H1 (cell line): ENCODE results near the gene ABI2. TPM values are rescaled to one million over a fixed set of nuclear protein-coding genes. Genes with fewer than 3 reads are reported as not detected.
"Not testable (repeated sequence)": the region's sequence is repeated elsewhere in the genome, so short reads cannot be mapped to it uniquely, and the experiment has no call there.

Experiments used
- CTCF ChIA-PET: fragments of 300-600 bp; sonication (Branson Sonifier 250); formaldehyde crosslinking; loops from one replicate; lab custom pipeline; 2021; ENCODE audit not compliant: partially characterized antibody; lab: Charles Lee
- POLR2A ChIA-PET: fragments of 300-600 bp; sonication (Branson Sonifier 250); formaldehyde crosslinking; loops from one replicate; lab custom pipeline; 2021; ENCODE audit warnings: inconsistent platforms; ENCODE audit not compliant: partially characterized antibody; lab: Charles Lee
- DNase-seq, 2 experiments: peaks; one replicate each; pipeline versions ENCODE4 v3.0.0 to v3.0.0-alpha.2; 2010 to 2022; ENCODE audit warnings: low spot score in 2 of 2, low read depth in 1 of 2, mixed read lengths in 1 of 2
- FAIRE-seq: peaks from 2 replicates; lab custom pipeline; 2011; peaks lifted over from hg19 to GRCh38; lab: Jason Lieb, UNC
- H2AFZ ChIP-seq: 2 replicates; pipeline ENCODE4 v1.8.1; 2012; ENCODE audit warnings: low read length, inconsistent platforms
- H2AK5ac ChIP-seq: 2 replicates; pipeline ENCODE4 v1.6.1; 2013; ENCODE audit warnings: low read depth, low read length
- H2BK120ac ChIP-seq: replicated peaks from 2 replicates; pipeline ENCODE3; 2013; ENCODE audit warnings: low read depth, low read length, inconsistent platforms
- H2BK12ac ChIP-seq: 2 replicates; pipeline ENCODE4 v1.6.1; 2013; ENCODE audit warnings: low read depth, low read length
- H2BK15ac ChIP-seq: 2 replicates; pipeline ENCODE4 v1.6.1; 2013; ENCODE audit warnings: low read length
- H2BK20ac ChIP-seq: 2 replicates; pipeline ENCODE4 v1.6.1; 2013; ENCODE audit warnings: low read length
- H2BK5ac ChIP-seq: 2 replicates; pipeline ENCODE4 v1.6.1; 2013; ENCODE audit warnings: low read depth, low read length
- H3K14ac ChIP-seq: 2 replicates; pipeline ENCODE4 v1.6.1; 2013; ENCODE audit warnings: inconsistent platforms; ENCODE audit not compliant: insufficient read length
- H3K18ac ChIP-seq: 2 replicates; pipeline ENCODE4 v1.6.1; 2013; ENCODE audit warnings: low read length; ENCODE audit errors: extremely low read depth
- H3K23ac ChIP-seq: 2 replicates; pipeline ENCODE4 v1.6.1; 2013; ENCODE audit warnings: inconsistent platforms; ENCODE audit not compliant: insufficient read length
- H3K23me2 ChIP-seq: 2 replicates; pipeline ENCODE4 v1.6.1; 2013; ENCODE audit warnings: low read depth, low read length
- H3K27ac ChIP-seq: 2 replicates; pipeline ENCODE4 v1.6.1; 2011; ENCODE audit warnings: low read depth, low read length, inconsistent platforms
- H3K27me3 ChIP-seq, 4 experiments: replicated peaks in 1 of 4; 1 replicate in 1 of 4; 2 replicates in 3 of 4; pipeline versions ENCODE4 v1.6.1 to v1.8.1; 2011 to 2013; ENCODE audit warnings: low read length in 3 of 4, mild to moderate bottlenecking in 3 of 4, inconsistent platforms in 2 of 4, mixed read lengths in 2 of 4, moderate library complexity in 1 of 4; ENCODE audit not compliant: control insufficient read depth in 3 of 4, insufficient read depth in 3 of 4; ENCODE audit errors: extremely low read depth in 1 of 4
- H3K36me3 ChIP-seq, 4 experiments: 2 replicates each; pipeline versions ENCODE4 v1.6.1 to v1.8.1; 2011 to 2013; ENCODE audit warnings: mild to moderate bottlenecking in 4 of 4, low read length in 3 of 4, moderate library complexity in 2 of 4, control low read depth in 1 of 4, inconsistent platforms in 1 of 4; ENCODE audit not compliant: insufficient read depth in 4 of 4, control insufficient read depth in 2 of 4
- H3K4ac ChIP-seq: replicated peaks from 2 replicates; pipeline ENCODE3; 2013; ENCODE audit warnings: low read length, low read depth, mixed read lengths, inconsistent platforms; ENCODE audit not compliant: insufficient read length
- H3K4me1 ChIP-seq, 4 experiments: replicated peaks in 1 of 4; 1 replicate in 1 of 4; 2 replicates in 3 of 4; pipeline versions ENCODE4 v1.6.1 to v1.8.1; 2011 to 2013; ENCODE audit warnings: low read length in 3 of 4, inconsistent platforms in 2 of 4, mixed read lengths in 1 of 4; ENCODE audit not compliant: insufficient read depth in 4 of 4, control insufficient read depth in 3 of 4
- H3K4me2 ChIP-seq, 2 experiments: 2 replicates each; pipeline versions ENCODE4 v1.6.1 to v1.8.1; 2011 to 2013; ENCODE audit warnings: low read depth in 2 of 2, low read length in 2 of 2, control low read depth in 1 of 2, inconsistent platforms in 1 of 2, mild to moderate bottlenecking in 1 of 2; ENCODE audit not compliant: insufficient read depth in 1 of 2
- H3K4me3 ChIP-seq, 4 experiments: fragments of 200-600, 300-600 bp in 1 of 4; sonication (generic), shearing (Covaris generic), sonication (Bioruptor Twin) in 1 of 4; 2 replicates each; pipeline versions ENCODE4 v1.5.1 to v1.8.1; 2011 to 2016; ENCODE audit warnings: low read length in 4 of 4, low read depth in 3 of 4, control low read depth in 2 of 4, inconsistent platforms in 2 of 4, mild to moderate bottlenecking in 2 of 4, mixed read lengths in 1 of 4, moderate library complexity in 1 of 4; ENCODE audit not compliant: insufficient read depth in 2 of 4; ENCODE audit errors: extremely low read depth in 1 of 4
- H3K56ac ChIP-seq: replicated peaks from 2 replicates; pipeline ENCODE3; 2013; ENCODE audit warnings: low read depth, mild to moderate bottlenecking, mixed read lengths, low read length, inconsistent platforms; ENCODE audit not compliant: insufficient read length
- H3K79me1 ChIP-seq: 2 replicates; pipeline ENCODE4 v1.6.1; 2013; ENCODE audit warnings: low read depth, low read length, control low read depth
- H3K79me2 ChIP-seq, 2 experiments: 2 replicates each; pipeline versions ENCODE4 v1.6.1 to v1.8.1; 2012 to 2013; ENCODE audit warnings: low read length in 2 of 2, mild to moderate bottlenecking in 2 of 2, inconsistent platforms in 1 of 2; ENCODE audit not compliant: insufficient read depth in 2 of 2, control insufficient read depth in 1 of 2
- H3K9ac ChIP-seq, 4 experiments: replicated peaks in 1 of 4; 1 replicate in 1 of 4; 2 replicates in 3 of 4; pipeline versions ENCODE4 v1.6.1 to v1.8.1; 2011 to 2013; ENCODE audit warnings: low read depth in 3 of 4, low read length in 3 of 4, control low read depth in 2 of 4, mild to moderate bottlenecking in 2 of 4, moderate library complexity in 2 of 4, inconsistent platforms in 1 of 4; ENCODE audit errors: extremely low read depth in 1 of 4
- H3K9me3 ChIP-seq, 2 experiments: 2 replicates each; pipeline versions ENCODE4 v1.6.1 to v1.8.1; 2012 to 2013; ENCODE audit warnings: mild to moderate bottlenecking in 2 of 2, moderate library complexity in 2 of 2, control low read depth in 1 of 2, inconsistent platforms in 1 of 2, low read depth in 1 of 2, low read length in 1 of 2, mixed read lengths in 1 of 2; ENCODE audit not compliant: insufficient read depth in 2 of 2
- H4K20me1 ChIP-seq, 2 experiments: replicated peaks in 1 of 2; 2 replicates each; pipeline versions ENCODE3 to v1.8.1; 2011 to 2013; ENCODE audit warnings: inconsistent platforms in 2 of 2, low read length in 2 of 2, mild to moderate bottlenecking in 1 of 2; ENCODE audit not compliant: insufficient read depth in 2 of 2, control insufficient read depth in 1 of 2
- H4K5ac ChIP-seq: 2 replicates; pipeline ENCODE4 v1.6.1; 2013; ENCODE audit warnings: low read length, low read depth, mixed read lengths, inconsistent platforms; ENCODE audit not compliant: insufficient read length
- H4K8ac ChIP-seq: 2 replicates; pipeline ENCODE4 v1.8.0; 2013; ENCODE audit warnings: mild to moderate bottlenecking, moderate library complexity, low read length, inconsistent platforms; ENCODE audit not compliant: insufficient read depth; ENCODE audit errors: extremely low read depth
- H4K91ac ChIP-seq: replicated peaks from 2 replicates; pipeline ENCODE3; 2013; ENCODE audit warnings: low read length, mixed read lengths, inconsistent platforms; ENCODE audit not compliant: insufficient read length
- WGBS, 2 experiments: shearing (Covaris generic) in 1 of 2; methylation state at CpG; one replicate each; pipeline versions ENCODE4 v1.1.6 to v1.1.7; 2013 to 2015; ENCODE audit warnings: low lambda C conversion rate in 2 of 2, mixed read lengths in 2 of 2, inconsistent platforms in 1 of 2, low coverage in 1 of 2, missing lambda C conversion rate in 1 of 2; ENCODE audit not compliant: insufficient replicate concordance in 2 of 2, insufficient coverage in 1 of 2, insufficient read length in 1 of 2; ENCODE audit errors: extremely low coverage in 1 of 2, missing lambda C conversion rate in 1 of 2; 5-methylcytosine and 5-hydroxymethylcytosine counted together
- polyA plus RNA-seq, 7 experiments: library from polyadenylated mRNA; depleted of rRNA in 3 of 7; stranded (reverse) in 5 of 7; unstranded in 2 of 7; fragments of >200 nt in 5 of 7; fragments of 200-250 nt in 2 of 7; gene quantifications; 1 replicate in 5 of 7; 2 replicates in 1 of 7; 4 replicates in 1 of 7; pipeline versions ENCODE4 v1.2.1 to v1.2.3, GENCODE V29; 2011 to 2013; ENCODE audit warnings: missing spikeins in 2 of 7, mixed read lengths in 2 of 7
- total RNA-seq: library from RNA; stranded (reverse); fragmentation: NEBNext Ultra II Directional; extraction: Animal tissue kit (Norgen Biotek cat#: 25700); gene quantifications from 2 replicates; pipeline ENCODE4 v1.2.1, GENCODE V29; 2021

The ABI2 gene
- total and polyA plus RNA-seq, 2 of the 8 experiments (the other 6 are each of a cell fraction or from before 2014, with no cell fraction given), result 62.3 to 118 TPM

- H2BK20ac ChIP-seq, FAIRE-seq, H2AK5ac ChIP-seq, POLR2A ChIA-PET, H3K27ac ChIP-seq, CTCF ChIA-PET, H3K79me1 ChIP-seq, H3K27me3 ChIP-seq, H2BK120ac ChIP-seq, H3K4ac ChIP-seq, H4K91ac ChIP-seq, H3K4me1 ChIP-seq, H3K14ac ChIP-seq, H3K9me3 ChIP-seq, H4K5ac ChIP-seq, H3K23ac ChIP-seq, H3K4me2 ChIP-seq, H3K56ac ChIP-seq, H3K9ac ChIP-seq, H2BK15ac ChIP-seq, H3K23me2 ChIP-seq, H2BK12ac ChIP-seq, H3K18ac ChIP-seq, H4K20me1 ChIP-seq, DNase-seq, H2AFZ ChIP-seq, H3K4me3 ChIP-seq, H2BK5ac ChIP-seq, H4K8ac ChIP-seq: not testable (repeated sequence)
- Histone ChIP-seq H3K36me3 (peaks cover 0 to 27% (median 3%) of the 10 kb centered on the region in 4 experiments; a peak in 3 of 8 replicates), H3K79me2 (peaks cover 0 to 36% of the 10 kb centered on the region in 2 experiments; a peak in 2 of 4 replicates)
- 100% methylated on average over 4 of the region's 31 CpGs; no CpG with 5 or more reads in 1 of the 2 experiments for WGBS, 2 experiments
These were observed 44.5 kb downstream of the ABI2 start for GRCh38 chr2:203372706-203373105.
